Measurements from ENCODE around the gene SSBP2. TPM values are rescaled to one million over a fixed set of nuclear protein-coding genes. Genes with fewer than 3 reads are reported as not detected.

SSBP2 gene
- total RNA-seq, 2 donors from 2014 or later = 11.1 to 28.0 TPM

DNA sequence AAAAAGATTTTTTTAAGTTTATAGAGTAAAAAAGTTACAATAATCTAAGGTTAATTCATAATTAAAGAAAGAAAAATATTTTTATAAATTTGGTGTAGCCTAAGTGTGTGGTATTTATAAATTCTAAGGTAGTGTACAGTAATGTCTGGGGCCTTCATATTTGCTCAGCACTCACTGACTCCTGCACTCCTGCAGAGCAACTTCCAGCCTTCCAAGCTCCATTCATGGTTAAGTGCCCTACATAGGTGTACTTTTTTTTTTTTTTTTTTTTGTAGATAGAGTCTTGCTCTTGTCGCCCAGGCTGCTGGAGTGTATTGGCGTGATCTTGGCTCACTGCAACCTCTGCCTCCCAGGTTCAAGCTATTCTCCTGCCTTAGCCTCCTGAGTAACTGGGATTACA is 367.0 kb downstream of the SSBP2 start:
- no peak for DNase-seq
- Histone ChIP-seq H3K27me3 (no peaks in the 10 kb centered on the region), H3K4me1 (no peaks in the 10 kb centered on the region), H3K27ac (no peak overlapping the region), H3K9me3 (no peaks in the 10 kb centered on the region), H3K4me3 (no peak overlapping the region), H3K36me3 (no peaks in the 10 kb centered on the region), H3K9ac (ENCODE audit: low read depth in 2 of 2, low read length in 2 of 2) (no peak overlapping the region)
- intact Hi-C loops (cut with DNase I) = no loop called here
- TF ChIP-seq, protein P1, sequence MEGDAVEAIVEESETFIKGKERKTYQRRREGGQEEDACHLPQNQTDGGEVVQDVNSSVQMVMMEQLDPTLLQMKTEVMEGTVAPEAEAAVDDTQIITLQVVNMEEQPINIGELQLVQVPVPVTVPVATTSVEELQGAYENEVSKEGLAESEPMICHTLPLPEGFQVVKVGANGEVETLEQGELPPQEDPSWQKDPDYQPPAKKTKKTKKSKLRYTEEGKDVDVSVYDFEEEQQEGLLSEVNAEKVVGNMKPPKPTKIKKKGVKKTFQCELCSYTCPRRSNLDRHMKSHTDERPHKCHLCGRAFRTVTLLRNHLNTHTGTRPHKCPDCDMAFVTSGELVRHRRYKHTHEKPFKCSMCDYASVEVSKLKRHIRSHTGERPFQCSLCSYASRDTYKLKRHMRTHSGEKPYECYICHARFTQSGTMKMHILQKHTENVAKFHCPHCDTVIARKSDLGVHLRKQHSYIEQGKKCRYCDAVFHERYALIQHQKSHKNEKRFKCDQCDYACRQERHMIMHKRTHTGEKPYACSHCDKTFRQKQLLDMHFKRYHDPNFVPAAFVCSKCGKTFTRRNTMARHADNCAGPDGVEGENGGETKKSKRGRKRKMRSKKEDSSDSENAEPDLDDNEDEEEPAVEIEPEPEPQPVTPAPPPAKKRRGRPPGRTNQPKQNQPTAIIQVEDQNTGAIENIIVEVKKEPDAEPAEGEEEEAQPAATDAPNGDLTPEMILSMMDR (IDR thresholded peaks at IDR 0.05) = no peak

DNA sequence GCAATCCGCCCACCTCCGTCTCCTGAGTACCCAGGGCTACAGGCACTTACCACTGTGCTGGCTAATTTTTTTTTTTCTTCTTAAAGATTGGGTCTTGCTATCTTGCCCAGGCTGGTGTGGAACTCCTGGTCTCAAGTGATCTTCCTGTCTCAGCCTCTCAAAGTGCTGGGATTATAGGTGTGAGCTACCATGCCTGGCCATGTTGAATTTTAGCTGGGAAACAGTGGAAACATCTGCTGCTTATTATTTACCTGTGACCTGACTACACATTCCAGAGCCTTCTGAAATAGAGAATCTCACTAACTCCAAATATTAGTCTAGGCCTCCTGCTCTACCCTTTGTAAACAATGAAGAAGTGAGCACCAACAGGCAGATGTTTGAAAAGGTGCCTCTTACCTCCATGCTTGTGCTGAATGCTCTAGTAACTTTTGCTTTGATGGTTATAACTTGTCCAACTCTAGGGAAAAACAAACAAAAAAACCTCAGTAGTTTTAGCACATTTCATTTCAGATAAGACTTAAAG is 379.5 kb downstream of the SSBP2 start:
- no peaks in the 10 kb centered on the region for H3K9me3 ChIP-seq

DNA sequence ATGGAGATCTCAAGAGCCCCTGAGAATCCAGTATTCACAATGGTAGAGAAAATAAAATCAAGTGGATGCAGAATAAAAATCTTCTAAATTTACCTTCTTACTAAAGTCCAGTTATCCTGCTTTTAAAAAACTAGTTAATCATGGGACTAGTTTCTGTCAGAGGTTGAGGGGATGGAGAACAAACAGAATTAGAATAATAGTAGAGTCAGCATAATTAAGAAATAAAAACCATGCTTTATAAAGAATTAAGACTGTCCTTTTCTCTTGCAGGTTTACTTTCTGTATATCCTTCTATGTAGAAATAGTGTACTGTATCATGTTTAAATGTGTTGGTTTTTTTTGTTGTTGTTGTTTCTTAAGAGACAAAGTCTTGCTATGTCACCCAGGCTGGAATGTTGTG is 380.0 kb downstream of the SSBP2 start:
- intact Hi-C loops (cut with DNase I) = no loop called here
- H3K4me3 ChIP-seq = no peak overlapping the region
- TF ChIP-seq, protein P1 (IDR thresholded peaks at IDR 0.05) = no peak

More for the DNA sequence above, 379.5 kb downstream of the SSBP2 start:
- Histone ChIP-seq H3K4me1 (no peaks in the 10 kb centered on the region), H3K27ac (no peak overlapping the region), H3K27me3 (no peaks in the 10 kb centered on the region), H3K9ac (ENCODE audit: low read depth in 2 of 2, low read length in 2 of 2) (no peak overlapping the region), H3K4me3 (no peak overlapping the region), H3K36me3 (no peaks in the 10 kb centered on the region)
- TF ChIP-seq, protein P1 (IDR thresholded peaks at IDR 0.05) = no peak
- intact Hi-C loops (cut with DNase I) = no loop called here
- DNase-seq = no peak

DNA sequence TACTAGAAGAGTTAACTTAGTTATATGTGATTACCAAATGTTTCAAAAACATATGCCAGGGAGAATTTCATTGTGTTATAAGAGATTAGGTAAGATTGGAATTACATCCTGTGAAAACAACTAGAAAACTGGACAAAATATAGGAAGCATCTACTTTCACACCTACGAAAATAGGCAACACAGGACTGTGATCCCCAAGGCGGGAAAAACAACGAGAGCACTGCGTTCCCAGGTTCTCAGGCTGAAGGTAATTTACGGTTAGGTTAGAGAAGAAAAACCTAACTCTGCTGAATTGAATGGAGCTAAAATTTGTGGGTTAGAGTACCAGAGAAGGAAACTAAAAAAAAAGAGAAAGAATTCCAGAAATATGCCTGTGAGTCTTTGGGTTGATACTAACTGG is 385.4 kb downstream of the SSBP2 start:
- no peaks in the 10 kb centered on the region for H3K27me3 ChIP-seq
- no peaks in the 10 kb centered on the region for H3K36me3 ChIP-seq
- H3K4me1 ChIP-seq = no peaks in the 10 kb centered on the region
- no peak overlapping the region for H3K27ac ChIP-seq
- no peak for DNase-seq
- H3K4me3 ChIP-seq = no peak overlapping the region
- no peak overlapping the region for H3K9ac ChIP-seq (ENCODE audit: low read depth in 2 of 2, low read length in 2 of 2)
- H3K9me3 ChIP-seq = no peaks in the 10 kb centered on the region
- TF ChIP-seq, protein P1 (IDR thresholded peaks at IDR 0.05) = no peak
- intact Hi-C loops (cut with DNase I) = no loop called here

More for the DNA sequence above, 380.0 kb downstream of the SSBP2 start:
- H3K4me1 ChIP-seq = no peaks in the 10 kb centered on the region
- no peak for DNase-seq
- H3K27ac ChIP-seq = no peak overlapping the region
- no peak overlapping the region for H3K9ac ChIP-seq (ENCODE audit: low read depth in 2 of 2, low read length in 2 of 2)
- no peaks in the 10 kb centered on the region for H3K9me3 ChIP-seq
- no peaks in the 10 kb centered on the region for H3K27me3 ChIP-seq
- H3K36me3 ChIP-seq = no peaks in the 10 kb centered on the region

DNA sequence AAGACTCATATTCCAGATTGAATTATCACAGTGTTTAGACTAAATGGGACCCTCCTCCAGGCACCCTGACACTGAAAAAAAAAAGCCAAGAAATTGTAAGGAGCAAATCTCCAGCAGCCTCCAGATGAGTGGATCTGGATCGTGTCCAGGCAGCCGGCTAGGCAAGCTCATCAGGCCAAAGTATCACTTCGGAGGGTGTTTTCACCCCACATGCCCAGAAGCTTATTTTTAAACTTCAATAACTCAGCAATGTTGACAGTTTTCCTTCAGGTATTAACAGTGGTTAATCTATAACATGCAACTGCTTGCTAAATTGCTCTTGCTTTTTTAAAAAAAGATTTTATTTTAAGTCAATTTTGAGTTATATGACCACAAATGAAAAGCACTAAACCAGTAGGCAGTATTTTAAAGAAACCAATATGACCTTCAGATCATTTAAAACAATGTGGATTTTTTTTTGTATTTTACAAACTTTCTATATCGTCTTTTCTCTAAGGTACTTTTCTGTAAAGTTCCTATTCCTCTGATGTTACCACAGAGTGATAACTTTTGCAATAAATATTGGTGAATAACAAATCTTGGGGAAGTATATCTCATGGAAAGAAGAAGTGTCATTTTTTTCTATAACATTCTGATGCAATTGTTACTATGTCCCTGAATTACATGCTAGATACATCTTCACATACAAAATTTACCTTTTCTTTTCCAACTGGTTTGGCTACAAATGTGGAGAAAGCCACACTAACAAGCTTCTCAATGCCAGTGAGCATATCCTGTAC is 387.6 kb downstream of the SSBP2 start:
- H3K4me1 ChIP-seq = no peaks in the 10 kb centered on the region
- TF ChIP-seq, protein P1 (IDR thresholded peaks at IDR 0.05) = no peak
- no peaks in the 10 kb centered on the region for H3K9me3 ChIP-seq
- DNase-seq = no peak
- H3K27ac ChIP-seq = no peak overlapping the region
- no peak overlapping the region for H3K9ac ChIP-seq (ENCODE audit: low read depth in 2 of 2, low read length in 2 of 2)
- H3K36me3 ChIP-seq = no peaks in the 10 kb centered on the region
- H3K4me3 ChIP-seq = no peak overlapping the region
- intact Hi-C loops (cut with DNase I) = no loop called here
- no peaks in the 10 kb centered on the region for H3K27me3 ChIP-seq

Other genes with a start within 250 kb of the SSBP2 start
- gene ATG10, start 220.9 kb upstream of the SSBP2 start, total RNA-seq = 1 to 10 TPM; 6.8 to 8.2 TPM

All from colonic mucosa (tissue), 4 donors.